ENCODE measurements around the gene PHF12.

DNA sequence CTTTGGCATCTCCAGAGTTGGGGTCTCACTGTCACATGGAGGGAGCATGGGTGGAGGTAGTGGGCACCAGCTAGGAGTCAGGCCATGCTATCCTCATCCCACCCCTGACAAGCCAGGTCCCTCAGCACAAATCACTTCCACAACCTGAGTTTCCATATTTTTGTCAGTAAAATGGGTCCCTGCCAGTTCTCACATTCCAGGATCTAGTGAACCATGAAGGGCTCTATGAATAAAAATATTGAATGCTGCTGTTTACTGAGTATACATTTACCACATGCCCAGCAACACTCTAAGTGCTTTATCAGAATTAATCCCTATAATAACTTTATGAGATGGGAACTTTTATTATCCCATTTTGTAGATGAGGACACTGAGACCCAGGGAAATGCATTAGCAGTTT is 37.7 kb upstream of the PHF12 start:
- TF ChIP-seq, protein P1, sequence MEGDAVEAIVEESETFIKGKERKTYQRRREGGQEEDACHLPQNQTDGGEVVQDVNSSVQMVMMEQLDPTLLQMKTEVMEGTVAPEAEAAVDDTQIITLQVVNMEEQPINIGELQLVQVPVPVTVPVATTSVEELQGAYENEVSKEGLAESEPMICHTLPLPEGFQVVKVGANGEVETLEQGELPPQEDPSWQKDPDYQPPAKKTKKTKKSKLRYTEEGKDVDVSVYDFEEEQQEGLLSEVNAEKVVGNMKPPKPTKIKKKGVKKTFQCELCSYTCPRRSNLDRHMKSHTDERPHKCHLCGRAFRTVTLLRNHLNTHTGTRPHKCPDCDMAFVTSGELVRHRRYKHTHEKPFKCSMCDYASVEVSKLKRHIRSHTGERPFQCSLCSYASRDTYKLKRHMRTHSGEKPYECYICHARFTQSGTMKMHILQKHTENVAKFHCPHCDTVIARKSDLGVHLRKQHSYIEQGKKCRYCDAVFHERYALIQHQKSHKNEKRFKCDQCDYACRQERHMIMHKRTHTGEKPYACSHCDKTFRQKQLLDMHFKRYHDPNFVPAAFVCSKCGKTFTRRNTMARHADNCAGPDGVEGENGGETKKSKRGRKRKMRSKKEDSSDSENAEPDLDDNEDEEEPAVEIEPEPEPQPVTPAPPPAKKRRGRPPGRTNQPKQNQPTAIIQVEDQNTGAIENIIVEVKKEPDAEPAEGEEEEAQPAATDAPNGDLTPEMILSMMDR (IDR thresholded peaks at IDR 0.05): no peak
- TF ChIP-seq POLR2A (IDR thresholded peaks at IDR 0.05) (no peak), EP300 (IDR thresholded peaks at IDR 0.05) (no peak)
